Putamen (tissue), 1 donor: ENCODE data around the gene KIFAP3.
"Not testable (repeated sequence)": the region's sequence is repeated elsewhere in the genome, so short reads cannot be mapped to it uniquely, and the experiment has no call there.

ENCODE experiments used
- DNase-seq: peaks from one replicate; pipeline ENCODE4 v3.0.0-alpha.2; 2016; ENCODE audit warnings: low spot score

Gene KIFAP3

DNA sequence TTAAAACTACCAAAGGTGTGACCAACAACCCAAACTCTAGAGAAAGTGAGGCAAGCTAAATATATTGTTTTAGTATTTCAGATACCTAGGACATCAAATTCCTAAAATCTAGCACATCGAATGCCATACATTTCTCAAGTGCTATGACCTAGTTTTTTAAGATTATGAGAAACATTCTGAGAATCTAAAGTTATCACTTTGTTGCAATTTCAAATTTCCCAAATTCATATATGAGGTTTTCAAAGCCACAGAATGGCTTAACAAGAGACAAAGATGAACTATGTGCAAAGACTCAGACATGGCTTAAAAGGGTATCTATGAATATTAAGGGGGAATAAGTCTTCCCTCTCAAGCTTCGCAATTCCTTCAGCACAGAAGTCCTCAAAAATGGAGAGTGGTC lies 187.6 kb downstream of the KIFAP3 start:
- no peak for DNase-seq

DNA sequence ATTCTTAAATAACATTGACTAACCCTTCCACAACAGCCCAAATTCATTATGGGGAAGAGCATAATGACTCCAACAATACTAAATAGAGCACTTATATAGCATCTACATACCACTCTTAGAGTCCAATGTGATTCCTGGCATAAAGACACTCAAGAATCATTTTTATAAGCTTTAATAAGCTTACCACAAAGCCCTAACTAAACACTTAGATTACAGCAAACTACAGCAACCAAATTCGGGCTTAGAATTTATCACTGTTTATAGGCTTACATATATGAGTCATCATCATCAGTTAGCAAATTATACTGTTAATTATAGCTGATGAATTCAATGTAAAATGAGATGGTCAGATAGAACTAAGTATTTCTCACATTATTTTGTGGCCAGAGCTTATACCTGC lies 188.1 kb downstream of the KIFAP3 start:
- DNase-seq = no peak

DNA sequence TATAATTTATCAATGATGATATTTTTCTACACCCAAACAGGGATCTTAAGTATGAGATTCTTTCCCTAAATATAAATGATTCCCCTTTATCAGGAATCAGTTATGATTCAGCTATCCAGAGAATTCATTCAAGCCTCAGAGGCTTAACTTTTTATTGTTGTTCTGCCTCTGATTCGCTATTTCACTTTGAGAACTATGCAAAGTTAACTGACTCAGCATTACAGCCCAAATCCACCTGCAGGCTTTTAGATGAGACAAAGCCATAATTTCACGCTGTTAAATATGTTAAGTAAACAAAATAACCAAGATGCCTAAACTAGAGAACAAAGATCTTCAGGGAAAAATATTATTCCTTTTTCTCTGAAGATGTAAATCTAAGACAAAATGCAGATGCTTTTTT lies 189.3 kb downstream of the KIFAP3 start:
- no peak for DNase-seq

GRCh38 chr1:169884634-169885033 lies 189.9 kb downstream of the KIFAP3 start:
- no peak for DNase-seq

- no peak for DNase-seq
Observed at GRCh38 chr1:169882039-169882511, 192.4 kb downstream of the KIFAP3 start.

DNA sequence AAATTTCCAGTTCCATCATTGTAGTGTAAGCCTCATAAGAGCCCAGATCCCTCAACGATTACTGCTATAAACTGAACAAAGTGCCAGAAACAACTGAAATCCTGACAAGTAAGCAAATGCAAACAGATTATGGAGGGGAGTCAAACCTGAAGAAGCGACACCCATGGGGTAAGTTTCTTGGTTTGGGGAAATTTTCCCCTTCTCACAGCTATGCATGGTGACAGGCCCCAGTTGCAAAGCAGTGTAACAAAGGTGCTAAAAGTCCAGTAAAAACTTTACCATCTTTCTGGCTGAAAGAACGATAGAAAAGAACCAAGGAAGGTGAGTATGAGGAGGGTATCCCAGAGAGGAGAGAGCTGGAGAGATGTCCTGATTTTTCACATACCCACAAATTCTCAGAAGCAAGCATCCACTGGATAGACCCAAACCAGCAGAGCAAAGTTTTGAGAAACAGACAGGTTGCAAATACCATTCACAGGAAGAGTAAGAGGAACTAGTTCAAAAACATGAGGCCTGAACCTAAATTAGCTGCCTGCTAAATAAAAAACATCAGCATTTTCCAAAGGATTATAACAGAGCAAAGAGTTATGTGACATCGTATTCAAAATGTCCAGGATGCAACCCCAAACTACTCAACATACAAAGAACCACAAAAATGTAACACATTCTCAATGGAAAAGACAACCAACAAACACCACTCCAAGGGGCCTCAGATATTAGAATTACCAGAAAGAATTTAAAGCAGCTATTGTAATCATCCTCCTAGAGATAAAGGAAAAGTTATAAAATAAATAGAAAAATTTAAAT lies 195.3 kb downstream of the KIFAP3 start:
- no peak for DNase-seq

GRCh38 chr1:169878498-169878897 lies 196.0 kb downstream of the KIFAP3 start:
- DNase-seq = no peak

- no peak for DNase-seq
Observed at GRCh38 chr1:169877800-169878491, 196.5 kb downstream of the KIFAP3 start.

GRCh38 chr1:169874229-169874628 lies 200.3 kb downstream of the KIFAP3 start:
- no peak for DNase-seq

GRCh38 chr1:169873582-169874199 lies 200.8 kb downstream of the KIFAP3 start:
- no peak for DNase-seq

DNA sequence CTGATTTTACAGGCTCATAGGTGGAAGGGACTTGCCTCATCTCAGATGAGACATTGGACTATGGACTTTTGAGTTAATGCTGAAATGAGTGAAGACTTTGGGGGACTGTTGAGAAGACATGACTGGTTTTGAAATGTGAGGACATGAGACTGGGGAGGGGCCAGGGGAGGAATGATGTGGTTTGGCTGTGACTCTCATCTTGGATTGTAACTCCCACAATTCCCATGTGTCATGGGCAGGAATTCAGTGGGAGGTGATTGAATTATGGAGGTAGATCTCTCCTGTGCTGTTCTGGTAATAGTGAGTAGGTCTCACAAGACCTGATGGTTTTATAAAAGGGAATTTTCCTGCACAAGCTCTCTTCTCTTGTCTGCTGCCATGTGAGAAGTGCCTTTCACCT lies 201.6 kb downstream of the KIFAP3 start:
- no peak for DNase-seq

DNA sequence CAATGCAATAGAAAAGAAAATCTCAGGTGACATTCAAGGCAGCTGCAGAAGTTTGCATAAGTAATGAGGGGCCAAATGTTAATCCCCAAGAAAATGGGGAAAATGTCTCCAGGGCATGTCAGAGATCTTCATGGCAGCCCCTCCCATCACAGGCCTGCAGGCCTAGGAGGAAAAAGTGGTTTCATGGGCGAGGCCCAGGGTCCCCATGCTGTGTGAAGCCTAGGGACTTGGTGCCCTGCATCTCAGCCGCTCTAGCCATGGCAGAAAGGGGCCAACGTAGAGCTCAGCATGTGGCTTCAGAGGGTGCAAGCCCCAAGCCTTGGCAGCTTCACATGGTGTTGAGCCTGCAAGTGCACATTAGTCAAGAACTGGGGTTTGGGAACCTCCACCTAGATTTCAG lies 202.5 kb downstream of the KIFAP3 start:
- not testable (repeated sequence) for DNase-seq
